ENCODE data around the gene PTPN4. TPM values are rescaled to one million over a fixed set of nuclear protein-coding genes. Genes with fewer than 3 reads are reported as not detected.

Gene PTPN4
- total and polyA plus RNA-seq, 2 of the 13 experiments (the other 11 are each of a cell fraction or from before 2014, with no cell fraction given) = 20.3 to 34.6 TPM

- TF ChIP-seq AHDC1 (CRISPR knock-in tag; IDR thresholded peaks at IDR 0.05; ENCODE audit: borderline replicate concordance) (peak; percentile 76; the same call in 1 of the 2 replicates), ZNF562 (CRISPR knock-in tag; IDR thresholded peaks at IDR 0.05; ENCODE audit: borderline replicate concordance) (0 out of 2 replicates have a peak, but pooled peaks have one; percentile 36), NR2C2 (CRISPR knock-in tag; IDR thresholded peaks at IDR 0.05; ENCODE audit: borderline replicate concordance) (peak; percentile 82), ZNF781 (CRISPR knock-in tag; IDR thresholded peaks at IDR 0.05; ENCODE audit: borderline replicate concordance, not compliant biosample characterization) (peak; percentile 88), ZSCAN12 (CRISPR knock-in tag; IDR thresholded peaks at IDR 0.05) (no peak), MXD4 (CRISPR knock-in tag; IDR thresholded peaks at IDR 0.05) (peak; percentile 88), KAT2B (IDR thresholded peaks at IDR 0.05; ENCODE audit: borderline replicate concordance, low read depth, low read length) (no peak), PCBP1 (IDR thresholded peaks at IDR 0.05; ENCODE audit: borderline replicate concordance, low read depth, low read length) (0 out of 2 replicates have a peak, but pooled peaks have one; percentile 83), AHR (CRISPR knock-in tag; IDR thresholded peaks at IDR 0.05) (no peak), HOXD1 (CRISPR knock-in tag; IDR thresholded peaks at IDR 0.05) (peak; percentile 70)
- TF ChIP-seq, protein P1, sequence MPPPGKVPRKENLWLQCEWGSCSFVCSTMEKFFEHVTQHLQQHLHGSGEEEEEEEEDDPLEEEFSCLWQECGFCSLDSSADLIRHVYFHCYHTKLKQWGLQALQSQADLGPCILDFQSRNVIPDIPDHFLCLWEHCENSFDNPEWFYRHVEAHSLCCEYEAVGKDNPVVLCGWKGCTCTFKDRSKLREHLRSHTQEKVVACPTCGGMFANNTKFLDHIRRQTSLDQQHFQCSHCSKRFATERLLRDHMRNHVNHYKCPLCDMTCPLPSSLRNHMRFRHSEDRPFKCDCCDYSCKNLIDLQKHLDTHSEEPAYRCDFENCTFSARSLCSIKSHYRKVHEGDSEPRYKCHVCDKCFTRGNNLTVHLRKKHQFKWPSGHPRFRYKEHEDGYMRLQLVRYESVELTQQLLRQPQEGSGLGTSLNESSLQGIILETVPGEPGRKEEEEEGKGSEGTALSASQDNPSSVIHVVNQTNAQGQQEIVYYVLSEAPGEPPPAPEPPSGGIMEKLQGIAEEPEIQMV (CRISPR knock-in tag; IDR thresholded peaks at IDR 0.05; ENCODE audit: low read depth) = peak; percentile 36; the same call in 1 of the 2 replicates
- TF ChIP-seq, protein P2, sequence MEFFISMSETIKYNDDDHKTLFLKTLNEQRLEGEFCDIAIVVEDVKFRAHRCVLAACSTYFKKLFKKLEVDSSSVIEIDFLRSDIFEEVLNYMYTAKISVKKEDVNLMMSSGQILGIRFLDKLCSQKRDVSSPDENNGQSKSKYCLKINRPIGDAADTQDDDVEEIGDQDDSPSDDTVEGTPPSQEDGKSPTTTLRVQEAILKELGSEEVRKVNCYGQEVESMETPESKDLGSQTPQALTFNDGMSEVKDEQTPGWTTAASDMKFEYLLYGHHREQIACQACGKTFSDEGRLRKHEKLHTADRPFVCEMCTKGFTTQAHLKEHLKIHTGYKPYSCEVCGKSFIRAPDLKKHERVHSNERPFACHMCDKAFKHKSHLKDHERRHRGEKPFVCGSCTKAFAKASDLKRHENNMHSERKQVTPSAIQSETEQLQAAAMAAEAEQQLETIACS (CRISPR knock-in tag; IDR thresholded peaks at IDR 0.05) = no peak
- TF ChIP-seq, protein P3, sequence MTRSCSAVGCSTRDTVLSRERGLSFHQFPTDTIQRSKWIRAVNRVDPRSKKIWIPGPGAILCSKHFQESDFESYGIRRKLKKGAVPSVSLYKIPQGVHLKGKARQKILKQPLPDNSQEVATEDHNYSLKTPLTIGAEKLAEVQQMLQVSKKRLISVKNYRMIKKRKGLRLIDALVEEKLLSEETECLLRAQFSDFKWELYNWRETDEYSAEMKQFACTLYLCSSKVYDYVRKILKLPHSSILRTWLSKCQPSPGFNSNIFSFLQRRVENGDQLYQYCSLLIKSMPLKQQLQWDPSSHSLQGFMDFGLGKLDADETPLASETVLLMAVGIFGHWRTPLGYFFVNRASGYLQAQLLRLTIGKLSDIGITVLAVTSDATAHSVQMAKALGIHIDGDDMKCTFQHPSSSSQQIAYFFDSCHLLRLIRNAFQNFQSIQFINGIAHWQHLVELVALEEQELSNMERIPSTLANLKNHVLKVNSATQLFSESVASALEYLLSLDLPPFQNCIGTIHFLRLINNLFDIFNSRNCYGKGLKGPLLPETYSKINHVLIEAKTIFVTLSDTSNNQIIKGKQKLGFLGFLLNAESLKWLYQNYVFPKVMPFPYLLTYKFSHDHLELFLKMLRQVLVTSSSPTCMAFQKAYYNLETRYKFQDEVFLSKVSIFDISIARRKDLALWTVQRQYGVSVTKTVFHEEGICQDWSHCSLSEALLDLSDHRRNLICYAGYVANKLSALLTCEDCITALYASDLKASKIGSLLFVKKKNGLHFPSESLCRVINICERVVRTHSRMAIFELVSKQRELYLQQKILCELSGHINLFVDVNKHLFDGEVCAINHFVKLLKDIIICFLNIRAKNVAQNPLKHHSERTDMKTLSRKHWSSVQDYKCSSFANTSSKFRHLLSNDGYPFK (CRISPR knock-in tag; IDR thresholded peaks at IDR 0.05; ENCODE audit: borderline replicate concordance) = peak; percentile 100
- TF ChIP-seq, protein P4, sequence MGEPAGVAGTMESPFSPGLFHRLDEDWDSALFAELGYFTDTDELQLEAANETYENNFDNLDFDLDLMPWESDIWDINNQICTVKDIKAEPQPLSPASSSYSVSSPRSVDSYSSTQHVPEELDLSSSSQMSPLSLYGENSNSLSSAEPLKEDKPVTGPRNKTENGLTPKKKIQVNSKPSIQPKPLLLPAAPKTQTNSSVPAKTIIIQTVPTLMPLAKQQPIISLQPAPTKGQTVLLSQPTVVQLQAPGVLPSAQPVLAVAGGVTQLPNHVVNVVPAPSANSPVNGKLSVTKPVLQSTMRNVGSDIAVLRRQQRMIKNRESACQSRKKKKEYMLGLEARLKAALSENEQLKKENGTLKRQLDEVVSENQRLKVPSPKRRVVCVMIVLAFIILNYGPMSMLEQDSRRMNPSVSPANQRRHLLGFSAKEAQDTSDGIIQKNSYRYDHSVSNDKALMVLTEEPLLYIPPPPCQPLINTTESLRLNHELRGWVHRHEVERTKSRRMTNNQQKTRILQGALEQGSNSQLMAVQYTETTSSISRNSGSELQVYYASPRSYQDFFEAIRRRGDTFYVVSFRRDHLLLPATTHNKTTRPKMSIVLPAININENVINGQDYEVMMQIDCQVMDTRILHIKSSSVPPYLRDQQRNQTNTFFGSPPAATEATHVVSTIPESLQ (CRISPR knock-in tag; conservative IDR thresholded peaks at IDR 0.05) = peak; percentile 76
These were observed at the start of gene PTPN4 (continued) for GRCh38 chr2:119759451-119760236.

All from HepG2 (cell line).